Memory B cell (primary cell): ENCODE measurements around the gene RBP3.

ENCODE experiments used
- ATAC-seq: fragments of 150-1000 bp; cut with Tn5 transposase; 2 replicates; pipeline ENCODE4 v1.10.0; 2021; ENCODE audit warnings: low read depth, mild to moderate bottlenecking, moderate library complexity
- DNase-seq, 2 donors: peaks; one replicate each; pipeline ENCODE4 v3.0.0; 2022; ENCODE audit warnings: low spot score in 2 of 2
- H3K27ac Mint-ChIP-seq: one replicate; pipeline ENCODE4 v1.8.0; 2022; ENCODE audit warnings: mild to moderate bottlenecking, moderate library complexity, mixed read lengths
- H3K27me3 Mint-ChIP-seq: one replicate; pipeline ENCODE4 v1.8.0; 2022; ENCODE audit warnings: mixed read lengths
- H3K36me3 Mint-ChIP-seq: one replicate; pipeline ENCODE4 v1.8.0; 2022; ENCODE audit warnings: mild to moderate bottlenecking, mixed read lengths
- H3K4me1 Mint-ChIP-seq: one replicate; pipeline ENCODE4 v1.8.0; 2022; ENCODE audit warnings: mixed read lengths
- H3K4me3 Mint-ChIP-seq: one replicate; pipeline ENCODE4 v1.8.0; 2022; ENCODE audit warnings: mild to moderate bottlenecking, moderate library complexity, mixed read lengths
- H3K9me3 Mint-ChIP-seq: one replicate; pipeline ENCODE4 v1.8.0; 2022; ENCODE audit warnings: mixed read lengths

RBP3 gene

GRCh38 chr10:47362199-47362598 is 14.0 kb downstream of the RBP3 start:
- ATAC-seq (no peak), DNase-seq (no peak)
- H3K27ac Mint-ChIP-seq, result no peak overlapping the region
- H3K4me1 Mint-ChIP-seq, result peaks cover 2% of the 10 kb centered on the region
- H3K27me3 Mint-ChIP-seq, result peaks cover 10% of the 10 kb centered on the region
- H3K9me3 Mint-ChIP-seq, result no peaks in the 10 kb centered on the region
- H3K36me3 Mint-ChIP-seq, result no peaks in the 10 kb centered on the region
- H3K4me3 Mint-ChIP-seq, result no peak overlapping the region

DNA sequence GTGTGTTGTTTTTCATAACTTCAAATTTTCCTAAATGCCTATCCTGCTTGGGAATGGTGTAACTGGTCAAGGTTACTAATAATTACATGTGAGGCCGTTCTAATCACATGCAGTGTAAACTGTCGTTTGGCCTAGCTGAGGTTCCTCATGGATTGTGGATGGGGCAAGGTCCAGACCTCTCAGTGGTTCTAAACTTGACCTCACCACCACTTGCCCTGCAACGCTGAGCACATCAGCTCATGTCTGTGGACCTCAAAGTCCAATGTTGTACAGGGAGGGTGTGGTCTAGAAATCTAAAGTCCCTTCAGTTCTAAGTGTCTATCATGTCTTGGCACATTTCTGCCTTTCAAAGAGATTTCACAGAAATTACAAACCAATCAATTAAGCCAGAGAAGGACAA is 15.6 kb downstream of the RBP3 start:
- Mint-ChIP-seq H3K9me3 (no peaks in the 10 kb centered on the region), H3K4me3 (no peak overlapping the region), H3K27me3 (peaks cover 10% of the 10 kb centered on the region), H3K27ac (no peak overlapping the region), H3K4me1 (peaks cover 2% of the 10 kb centered on the region), H3K36me3 (no peaks in the 10 kb centered on the region)
- DNase-seq (no peak), ATAC-seq (no peak)

DNA sequence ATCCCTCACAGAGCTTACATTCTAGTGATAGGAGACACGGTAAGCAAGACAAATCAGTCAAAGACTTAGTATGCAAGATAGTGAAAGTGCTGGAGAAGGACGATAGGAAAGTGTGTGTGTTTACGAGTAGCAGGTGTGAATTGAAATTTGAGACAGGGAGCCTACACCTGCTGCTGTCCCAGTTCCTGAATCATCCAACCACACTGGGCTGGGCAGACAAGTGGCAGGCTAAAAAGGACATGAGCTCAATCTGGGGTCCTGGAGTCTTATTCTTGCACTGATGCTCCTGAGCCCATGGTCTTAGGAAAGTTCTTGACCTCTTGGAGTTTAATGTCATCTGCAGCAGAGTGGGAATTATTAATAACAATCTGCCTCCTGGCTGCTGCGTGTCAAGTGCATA is 16.2 kb downstream of the RBP3 start:
- ATAC-seq (no peak), DNase-seq (no peak)
- no peaks in the 10 kb centered on the region for H3K36me3 Mint-ChIP-seq
- no peak overlapping the region for H3K27ac Mint-ChIP-seq
- no peak overlapping the region for H3K4me3 Mint-ChIP-seq
- peaks cover 2% of the 10 kb centered on the region for H3K4me1 Mint-ChIP-seq
- peaks cover 10% of the 10 kb centered on the region for H3K27me3 Mint-ChIP-seq
- H3K9me3 Mint-ChIP-seq, result no peaks in the 10 kb centered on the region

GRCh38 chr10:47364911-47365310 is 16.7 kb downstream of the RBP3 start:
- Mint-ChIP-seq H3K4me3 (no peak overlapping the region), H3K9me3 (no peaks in the 10 kb centered on the region), H3K4me1 (peaks cover 2% of the 10 kb centered on the region), H3K36me3 (no peaks in the 10 kb centered on the region), H3K27me3 (peaks cover 12% of the 10 kb centered on the region), H3K27ac (no peak overlapping the region)
- DNase-seq (no peak), ATAC-seq (no peak)

DNA sequence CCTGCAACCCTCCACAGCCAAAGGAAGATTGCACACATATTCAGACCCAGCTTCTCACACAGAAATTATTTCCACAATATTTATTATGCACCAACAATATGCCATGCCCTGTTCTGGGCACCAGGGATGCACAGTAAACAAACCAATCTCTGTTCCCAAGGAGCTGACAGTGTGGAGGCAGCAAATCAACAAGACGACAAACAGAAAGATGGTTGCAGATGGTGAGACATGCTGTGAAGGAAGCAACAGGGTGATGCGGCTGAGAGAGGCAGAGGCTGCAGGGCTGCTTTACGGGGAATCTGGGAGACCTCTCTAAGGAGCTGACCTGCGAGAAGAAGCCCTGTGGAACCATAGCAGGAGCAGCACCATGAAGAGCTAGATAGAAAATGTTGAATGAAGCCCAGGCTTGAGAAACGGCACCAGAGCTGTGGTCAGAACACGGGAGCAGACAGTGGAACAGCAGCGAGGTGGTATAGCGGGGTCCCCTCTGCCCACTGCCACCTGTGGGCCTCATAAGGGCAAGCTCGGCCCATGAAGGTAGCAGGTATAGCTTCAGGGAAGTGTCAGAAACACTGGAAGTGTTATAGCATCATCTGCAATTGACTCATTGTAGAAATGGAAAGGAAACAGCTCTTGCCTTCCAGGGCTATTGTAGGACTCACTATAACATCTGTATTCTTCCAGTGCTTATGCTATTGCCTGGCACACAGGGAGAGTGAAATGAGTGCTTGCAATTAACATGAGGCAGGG is 17.4 kb downstream of the RBP3 start:
- peaks cover 12% of the 10 kb centered on the region for H3K27me3 Mint-ChIP-seq
- no peaks in the 10 kb centered on the region for H3K36me3 Mint-ChIP-seq
- no peak for DNase-seq
- ATAC-seq, result no peak
- H3K4me1 Mint-ChIP-seq, result peaks cover 2% of the 10 kb centered on the region
- no peaks in the 10 kb centered on the region for H3K9me3 Mint-ChIP-seq
- H3K27ac Mint-ChIP-seq, result no peak overlapping the region
- no peak overlapping the region for H3K4me3 Mint-ChIP-seq

DNA sequence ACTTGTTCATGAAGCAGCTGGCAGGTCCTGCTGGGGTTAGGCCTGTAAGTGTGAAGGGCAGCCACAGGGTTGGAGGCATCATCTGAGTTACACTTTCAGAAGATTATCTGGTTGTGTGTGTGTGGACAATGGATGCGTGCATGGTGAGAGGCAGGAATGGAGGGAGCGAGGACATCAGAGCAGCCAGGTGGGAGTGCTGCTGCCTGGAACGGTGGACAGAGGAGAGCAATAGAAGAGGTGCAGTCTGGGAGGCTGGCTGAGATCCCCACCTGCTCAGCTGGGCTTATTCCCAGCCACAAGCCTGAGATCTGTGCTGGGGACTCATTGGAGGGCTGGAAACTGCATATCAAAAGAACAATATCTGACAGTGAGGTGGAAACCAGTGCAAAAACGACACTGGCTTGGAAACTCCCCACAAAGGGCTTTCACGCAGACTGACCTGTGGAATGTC is 18.0 kb downstream of the RBP3 start:
- no peak overlapping the region for H3K27ac Mint-ChIP-seq
- peaks cover 2% of the 10 kb centered on the region for H3K4me1 Mint-ChIP-seq
- H3K9me3 Mint-ChIP-seq, result no peaks in the 10 kb centered on the region
- DNase-seq (no peak), ATAC-seq (no peak)
- H3K27me3 Mint-ChIP-seq, result peaks cover 12% of the 10 kb centered on the region
- no peaks in the 10 kb centered on the region for H3K36me3 Mint-ChIP-seq
- no peak overlapping the region for H3K4me3 Mint-ChIP-seq

- H3K4me3 Mint-ChIP-seq, result no peak overlapping the region
- peaks cover 2% of the 10 kb centered on the region for H3K4me1 Mint-ChIP-seq
- H3K27ac Mint-ChIP-seq, result no peak overlapping the region
Observed at GRCh38 chr10:47366731-47367460, 18.7 kb downstream of the RBP3 start.

GRCh38 chr10:47367646-47368045 is 19.5 kb downstream of the RBP3 start:
- ATAC-seq (no peak), DNase-seq (no peak)
- H3K9me3 Mint-ChIP-seq, result no peaks in the 10 kb centered on the region
- peaks cover 12% of the 10 kb centered on the region for H3K27me3 Mint-ChIP-seq
- peaks cover 2% of the 10 kb centered on the region for H3K4me1 Mint-ChIP-seq
- no peaks in the 10 kb centered on the region for H3K36me3 Mint-ChIP-seq
- H3K4me3 Mint-ChIP-seq, result no peak overlapping the region
- H3K27ac Mint-ChIP-seq, result no peak overlapping the region

More at GRCh38 chr10:47366731-47367460, 18.7 kb downstream of the RBP3 start:
- no peak for DNase-seq
- Mint-ChIP-seq H3K9me3 (no peaks in the 10 kb centered on the region), H3K27me3 (peaks cover 12% of the 10 kb centered on the region), H3K36me3 (no peaks in the 10 kb centered on the region)
- no peak for ATAC-seq

DNA sequence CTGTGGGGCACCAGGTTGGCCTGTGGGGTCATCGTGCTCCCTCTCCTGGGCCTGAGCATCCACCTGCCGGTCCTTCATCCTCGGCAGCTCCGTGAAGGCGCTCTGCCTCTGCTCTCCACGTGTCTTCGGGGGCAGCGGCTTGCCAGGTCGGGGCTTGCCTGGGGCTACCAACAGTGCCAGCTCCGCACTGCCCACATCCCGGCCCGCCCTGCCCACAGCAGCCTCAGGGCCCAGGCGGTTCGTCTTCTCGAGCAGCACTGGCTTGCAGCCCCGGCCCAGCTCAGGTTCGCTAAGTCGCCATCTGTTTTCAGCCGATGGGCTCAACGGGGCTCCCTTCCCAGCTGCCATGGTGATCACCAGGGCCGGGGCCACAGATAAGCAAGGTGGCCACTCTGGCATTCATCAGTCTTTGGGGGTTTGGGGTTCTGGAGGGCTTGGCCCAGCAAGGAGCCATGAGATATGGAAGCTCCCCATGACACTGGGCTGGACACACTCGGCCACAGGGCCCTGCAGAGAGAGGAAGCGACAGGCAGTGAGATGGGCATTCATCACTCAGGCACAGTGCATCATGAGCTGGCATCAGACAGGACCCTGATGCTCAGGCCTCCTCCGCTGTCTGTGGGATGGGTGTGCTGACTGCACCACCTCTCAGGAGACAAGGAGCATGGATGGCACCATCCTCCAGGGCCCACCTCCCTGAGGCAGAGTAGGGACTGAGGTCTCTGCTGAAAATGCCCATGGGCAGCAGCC is 20.4 kb downstream of the RBP3 start:
- peaks cover 2% of the 10 kb centered on the region for H3K4me1 Mint-ChIP-seq
- no peaks in the 10 kb centered on the region for H3K9me3 Mint-ChIP-seq
- no peak overlapping the region for H3K4me3 Mint-ChIP-seq
- DNase-seq (no peak), ATAC-seq (no peak)
- H3K27ac Mint-ChIP-seq, result no peak overlapping the region
- no peaks in the 10 kb centered on the region for H3K36me3 Mint-ChIP-seq
- H3K27me3 Mint-ChIP-seq, result peaks cover 12% of the 10 kb centered on the region

DNA sequence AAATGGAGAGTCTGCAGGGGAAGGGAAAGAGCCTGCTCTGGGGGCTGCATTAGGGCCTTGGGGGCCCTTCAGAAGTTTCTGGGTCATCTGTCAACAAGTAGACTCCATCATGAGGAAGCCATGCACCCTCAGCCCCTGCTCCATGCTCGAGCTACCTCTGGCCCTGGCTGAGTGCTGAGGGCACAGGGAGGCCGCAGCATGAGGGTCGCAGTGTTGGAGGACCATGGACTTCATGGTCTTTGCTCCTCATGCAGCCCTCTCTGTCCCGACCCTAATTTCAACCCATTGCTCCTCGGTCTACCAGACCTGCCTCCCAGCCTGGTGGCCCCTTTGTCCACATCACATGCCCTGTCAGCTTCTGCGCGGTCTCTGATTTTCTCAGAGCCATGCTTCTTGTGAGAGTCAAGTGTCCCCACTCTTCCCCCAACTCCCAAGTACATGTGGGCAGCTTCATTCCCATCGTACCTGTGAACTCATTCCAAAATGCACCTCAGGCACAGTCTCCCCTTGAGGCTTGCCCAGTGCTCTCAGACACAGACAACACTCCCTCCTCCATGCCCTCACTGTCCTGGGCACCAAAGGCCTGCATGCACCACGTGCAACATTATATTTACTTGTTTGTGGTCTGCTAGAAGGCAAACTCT is 21.2 kb downstream of the RBP3 start:
- H3K27me3 Mint-ChIP-seq, result peaks cover 12% of the 10 kb centered on the region
- ATAC-seq, result no peak
- no peak overlapping the region for H3K27ac Mint-ChIP-seq
- H3K36me3 Mint-ChIP-seq, result no peaks in the 10 kb centered on the region
- no peaks in the 10 kb centered on the region for H3K4me1 Mint-ChIP-seq
- H3K4me3 Mint-ChIP-seq, result no peak overlapping the region
- H3K9me3 Mint-ChIP-seq, result no peaks in the 10 kb centered on the region
- no peak for DNase-seq

GRCh38 chr10:47370015-47370767 is 22.0 kb downstream of the RBP3 start:
- peaks cover 10% of the 10 kb centered on the region for H3K27me3 Mint-ChIP-seq
- no peaks in the 10 kb centered on the region for H3K4me1 Mint-ChIP-seq
- DNase-seq (no peak), ATAC-seq (no peak)
- no peaks in the 10 kb centered on the region for H3K36me3 Mint-ChIP-seq
- no peak overlapping the region for H3K27ac Mint-ChIP-seq
- no peaks in the 10 kb centered on the region for H3K9me3 Mint-ChIP-seq
- no peak overlapping the region for H3K4me3 Mint-ChIP-seq

- no peak for ATAC-seq
- H3K9me3 Mint-ChIP-seq, result no peaks in the 10 kb centered on the region
- no peak for DNase-seq
- H3K27me3 Mint-ChIP-seq, result peaks cover 9% of the 10 kb centered on the region
- no peaks in the 10 kb centered on the region for H3K36me3 Mint-ChIP-seq
- no peak overlapping the region for H3K27ac Mint-ChIP-seq
- no peak overlapping the region for H3K4me3 Mint-ChIP-seq
- no peaks in the 10 kb centered on the region for H3K4me1 Mint-ChIP-seq
Observed at GRCh38 chr10:47370878-47371277, 22.7 kb downstream of the RBP3 start.
